NCI-H2107 (cell line): ENCODE data around the gene GFM1.

Experiments used
- DNase-seq: peaks from one replicate; lab custom pipeline; 2025; lab: John Stamatoyannopoulos, UW

GFM1 gene

DNA sequence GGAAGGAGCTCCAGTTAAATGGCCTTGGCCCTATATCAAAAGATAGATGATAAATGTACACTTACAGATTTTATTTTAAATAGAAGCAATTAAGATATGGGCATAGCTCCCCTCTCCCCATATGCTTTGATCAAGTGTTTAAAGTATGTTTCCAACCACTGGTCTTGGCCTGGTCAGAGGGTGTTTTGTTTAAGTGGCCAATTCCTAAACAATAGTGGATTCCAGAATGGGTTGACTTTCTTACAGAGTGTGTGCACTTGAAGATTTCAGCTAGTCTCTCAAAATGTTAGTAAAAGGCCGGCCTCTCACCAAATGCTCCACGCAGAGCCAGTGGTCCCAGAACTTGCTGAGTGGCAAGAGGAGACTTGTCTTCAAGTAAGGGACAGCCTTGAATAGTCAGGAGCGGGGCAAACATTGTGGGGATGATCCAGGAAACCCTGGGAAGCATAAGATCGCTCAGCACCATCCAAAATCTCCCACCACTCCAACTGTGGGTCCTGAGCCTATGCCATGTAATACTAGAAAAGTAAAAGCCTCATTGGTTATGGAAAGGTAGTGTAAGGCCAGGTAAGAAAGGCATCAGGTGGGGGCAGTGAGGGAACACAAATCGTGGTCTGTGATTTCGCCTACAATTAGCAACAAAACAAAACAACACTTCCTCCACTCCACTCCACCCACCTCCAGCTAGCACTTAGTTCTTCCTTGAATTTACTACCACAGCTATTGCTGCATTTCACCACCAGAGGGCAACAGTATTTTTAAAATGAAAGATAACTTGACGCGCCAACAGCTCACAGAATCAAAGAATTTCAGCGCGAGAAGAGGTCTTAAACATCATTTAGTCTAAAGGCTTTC is 83.1 kb downstream of the GFM1 start:
- DNase-seq, result peak; percentile 68

DNA sequence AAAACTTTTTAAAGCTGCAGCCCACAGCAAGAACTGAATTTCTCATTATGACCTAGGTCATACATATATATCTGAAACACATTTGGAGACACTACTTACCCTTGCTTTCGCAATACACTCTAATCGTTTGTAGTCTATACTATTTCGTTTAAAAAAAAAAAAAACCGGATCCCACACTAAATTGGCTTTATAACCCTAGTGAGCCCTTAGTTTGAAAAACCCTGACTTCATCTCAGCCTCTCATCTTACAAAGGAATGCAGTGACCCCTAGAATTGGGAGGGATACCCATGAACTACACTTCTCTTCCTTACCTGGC is 83.7 kb downstream of the GFM1 start:
- no peak for DNase-seq

DNA sequence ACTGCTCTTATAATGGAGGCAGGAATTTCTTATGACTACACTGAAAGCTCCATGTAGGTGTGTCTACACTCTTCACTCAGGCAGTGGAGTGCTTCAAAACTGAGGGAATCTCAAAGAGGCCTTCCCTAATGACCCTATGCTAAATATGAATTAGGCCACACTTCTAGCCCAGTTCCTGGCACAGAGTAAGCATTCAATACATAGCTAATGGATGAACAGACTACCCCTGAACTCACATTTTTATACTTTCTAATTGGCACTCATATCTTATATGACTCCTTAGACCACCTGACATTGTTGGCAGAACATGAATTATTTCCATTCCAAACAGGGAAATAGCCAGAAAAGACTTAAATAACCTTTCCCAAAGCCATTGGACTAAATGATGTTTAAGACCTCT is 84.5 kb downstream of the GFM1 start:
- no peak for DNase-seq

DNA sequence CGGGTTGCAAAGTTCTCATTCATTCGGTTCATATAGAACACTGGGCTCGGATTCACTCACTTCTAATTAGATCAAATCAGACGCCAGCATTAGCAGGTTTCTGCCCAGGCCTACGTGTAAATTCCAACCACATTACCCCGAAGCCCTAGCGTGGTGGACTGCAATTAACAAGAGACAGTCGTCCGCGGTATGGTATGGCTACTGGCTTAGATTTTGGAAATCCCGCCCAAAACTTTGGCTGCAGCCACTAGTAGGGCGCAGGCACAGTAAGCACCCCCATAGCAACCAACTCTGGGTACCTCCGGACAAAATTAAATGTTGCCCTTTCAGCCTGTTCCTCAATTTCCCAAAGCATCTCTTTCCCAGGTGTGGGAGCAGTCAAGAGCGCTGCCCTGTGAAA is 87.2 kb downstream of the GFM1 start:
- no peak for DNase-seq

DNA sequence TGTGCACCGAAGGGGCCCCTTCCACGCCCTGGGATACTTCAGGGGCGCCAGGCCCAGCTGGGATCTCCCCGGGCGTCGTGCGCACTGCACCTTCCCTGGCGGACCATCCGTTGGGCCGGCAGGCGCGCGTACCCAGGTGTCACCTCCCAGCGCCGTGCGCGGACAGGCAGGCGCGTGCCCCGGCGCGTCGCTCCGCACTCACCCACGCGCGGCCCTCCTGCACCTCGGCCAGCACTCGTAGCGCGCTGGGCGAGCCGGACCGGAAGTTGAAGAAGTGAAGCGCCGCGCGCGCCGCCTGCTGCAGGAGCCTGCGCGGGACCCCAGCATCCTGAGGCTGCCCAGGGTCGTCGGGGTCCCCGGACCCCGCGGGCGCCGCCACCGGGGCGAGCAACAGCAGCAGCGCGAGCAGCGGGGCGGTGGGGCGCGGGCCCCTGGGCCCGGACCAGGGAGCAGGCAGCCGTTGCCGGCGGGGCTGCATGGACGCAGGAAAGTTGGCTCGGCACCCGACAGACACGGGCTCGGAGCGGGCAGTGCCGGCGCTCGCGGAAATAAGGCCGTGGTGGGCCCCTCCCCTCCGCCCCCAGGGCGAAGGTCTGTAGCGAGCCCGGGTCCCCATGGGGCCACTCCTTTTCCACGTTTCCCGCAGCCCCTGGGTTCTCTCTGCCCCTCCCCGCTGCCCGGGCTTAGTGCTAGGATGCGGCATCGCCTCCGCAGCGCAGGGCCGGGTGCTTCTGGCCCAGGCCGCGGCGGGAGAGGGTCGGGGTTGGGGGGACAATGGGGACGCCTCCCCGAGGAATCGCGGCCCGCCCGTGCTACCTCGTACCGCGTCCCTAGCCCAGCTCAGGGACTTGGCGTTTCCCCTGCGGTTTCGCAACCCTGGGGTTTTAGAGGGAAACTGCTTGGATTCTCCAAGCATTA is 87.9 kb downstream of the GFM1 start, which contains the start of gene RARRES1:
Gene RARRES1 (minus strand): TSS at position 520 of the 918 bp plus-strand sequence. CDS start 42 bp downstream, at position 478.
- DNase-seq, result peak; percentile 43

DNA sequence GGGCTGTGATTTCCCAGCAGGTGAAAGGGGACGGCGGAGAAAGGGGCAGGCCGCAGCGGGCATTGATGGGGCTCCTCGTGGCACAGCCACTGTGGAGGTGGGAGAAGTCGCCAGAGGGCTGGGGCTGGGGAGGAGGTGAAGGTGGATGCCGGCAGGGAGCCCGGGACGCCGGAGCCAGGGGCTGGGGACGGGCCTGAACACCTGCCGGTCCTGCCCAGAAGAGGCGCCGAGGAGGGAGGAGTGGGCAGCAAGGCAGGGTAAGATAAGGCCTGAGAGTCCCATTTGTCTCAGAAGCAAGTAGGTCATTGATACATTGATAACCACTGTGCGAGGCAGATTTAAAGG is 88.5 kb downstream of the GFM1 start:
- DNase-seq, result no peak

DNA sequence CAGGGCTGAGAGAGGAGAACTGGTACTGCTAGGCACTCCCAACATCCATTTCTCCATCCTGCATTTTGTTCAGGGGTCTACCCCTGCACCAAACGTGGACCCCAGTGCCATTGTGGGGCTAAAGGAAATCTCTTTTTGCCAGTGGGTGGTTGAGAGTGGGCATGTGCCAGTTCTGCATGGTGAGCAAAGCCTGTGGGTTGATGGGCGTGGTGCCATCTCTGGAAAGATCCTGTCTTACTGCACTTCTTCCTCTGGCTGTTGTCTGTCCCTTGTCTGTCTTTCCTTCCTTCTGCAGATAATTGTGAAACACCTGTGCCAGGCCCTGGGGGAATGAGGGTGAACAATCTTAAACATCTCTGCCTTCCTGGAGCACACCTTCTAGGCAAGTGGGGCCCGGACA is 89.3 kb downstream of the GFM1 start:
- no peak for DNase-seq

DNA sequence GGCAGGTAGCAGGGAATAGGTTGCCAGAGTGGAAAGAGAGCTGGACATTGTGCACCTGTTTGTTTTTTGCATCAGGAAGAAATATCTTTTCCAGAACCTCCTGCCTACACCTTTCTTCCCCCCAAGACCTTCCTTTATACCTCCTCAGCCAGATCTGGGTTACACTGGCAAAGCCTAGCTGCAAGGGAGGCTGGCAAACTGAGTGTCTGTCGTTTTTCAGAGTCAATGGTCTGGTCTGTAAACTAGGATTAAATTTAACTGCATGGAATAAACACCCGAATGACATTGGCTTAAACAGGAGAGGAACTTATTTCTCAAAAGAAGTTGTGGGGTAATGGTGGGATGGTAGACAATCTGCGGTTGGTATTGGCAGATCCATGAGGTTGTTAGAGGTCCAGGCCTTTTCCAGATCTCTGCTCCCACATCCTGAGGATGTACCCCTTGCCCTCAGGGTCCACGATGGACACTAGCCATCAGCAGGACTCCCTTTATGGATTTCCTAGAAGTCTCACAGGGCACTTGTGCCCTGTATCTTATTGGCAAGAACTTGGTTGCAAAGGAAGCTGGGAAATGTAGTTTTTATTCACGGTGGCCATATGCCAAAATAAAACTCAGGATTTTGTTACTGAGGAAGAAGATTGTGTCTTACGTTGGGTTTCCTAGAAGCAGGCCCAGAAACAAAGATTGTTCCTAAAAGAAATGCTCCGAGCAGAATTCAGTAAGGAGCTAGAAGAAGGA is 91.1 kb downstream of the GFM1 start:
- no peak for DNase-seq

DNA sequence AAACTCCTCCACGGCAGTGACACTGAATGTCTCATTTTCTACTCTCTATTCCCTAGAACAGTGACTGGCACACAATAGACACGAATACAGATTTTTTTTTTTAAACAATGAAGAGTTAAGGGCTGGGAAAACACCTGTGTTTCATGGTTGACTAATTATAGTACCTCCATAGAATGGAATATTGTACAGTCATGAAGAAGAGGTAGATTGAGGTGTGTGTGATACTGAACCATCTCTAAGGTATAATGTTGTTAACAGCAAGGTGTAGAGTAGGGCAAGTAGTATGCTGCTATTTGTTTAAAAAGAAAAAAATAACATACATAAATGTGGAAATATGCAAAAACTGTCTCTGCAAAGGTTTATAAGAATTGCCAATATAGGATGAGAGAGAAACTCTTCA is 93.1 kb downstream of the GFM1 start:
- DNase-seq, result no peak

DNA sequence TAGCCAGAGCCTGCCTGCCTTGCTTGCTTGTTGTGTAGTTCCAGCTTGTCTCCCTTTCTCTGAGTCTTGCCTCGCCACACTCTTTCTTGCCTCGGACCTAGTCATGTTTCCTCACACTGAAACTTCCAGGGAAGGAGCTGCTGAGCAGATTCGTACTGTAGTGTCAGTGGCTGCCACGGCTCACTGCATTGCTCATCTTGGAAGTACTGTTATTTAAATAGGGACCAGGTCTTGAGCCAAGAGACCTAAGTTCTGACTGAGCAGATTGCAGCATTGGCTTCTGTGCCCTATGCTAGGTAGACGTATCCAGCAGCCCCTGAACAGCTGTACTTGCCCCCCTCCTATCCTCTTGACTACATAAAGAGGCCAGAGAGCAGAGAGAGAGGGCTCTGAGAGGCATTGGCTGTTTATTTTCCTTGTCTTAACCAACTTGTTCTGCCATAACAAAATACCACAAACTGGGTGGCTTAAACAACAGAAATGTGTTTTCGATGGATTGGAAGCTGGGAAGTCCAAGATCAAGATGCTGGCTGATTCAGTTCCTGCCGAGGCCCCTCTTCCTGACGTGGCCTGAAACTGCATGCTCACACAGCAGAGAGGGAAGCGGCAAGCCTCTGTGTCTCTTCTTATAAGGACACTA is 93.8 kb downstream of the GFM1 start:
- DNase-seq, result no peak

DNA sequence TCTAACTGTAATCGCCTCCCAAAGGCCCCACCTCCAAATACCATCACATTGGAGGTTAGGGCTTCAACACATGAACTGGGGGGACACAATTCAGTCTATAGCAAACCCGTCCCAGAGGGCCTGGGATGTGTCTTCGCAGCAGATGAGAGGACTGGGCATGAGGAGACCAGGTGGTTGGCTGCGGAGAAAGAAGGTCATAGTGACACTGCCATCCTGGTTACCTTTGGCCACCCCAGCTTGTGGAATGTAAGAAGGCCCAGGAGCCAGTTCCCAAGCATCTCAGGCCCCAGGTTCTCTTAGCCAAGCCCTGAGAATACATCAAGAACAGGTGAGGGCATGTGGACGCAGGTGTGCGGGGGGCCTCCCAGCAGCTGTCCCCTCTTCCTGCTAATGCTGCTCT is 94.3 kb downstream of the GFM1 start:
- DNase-seq, result no peak

DNA sequence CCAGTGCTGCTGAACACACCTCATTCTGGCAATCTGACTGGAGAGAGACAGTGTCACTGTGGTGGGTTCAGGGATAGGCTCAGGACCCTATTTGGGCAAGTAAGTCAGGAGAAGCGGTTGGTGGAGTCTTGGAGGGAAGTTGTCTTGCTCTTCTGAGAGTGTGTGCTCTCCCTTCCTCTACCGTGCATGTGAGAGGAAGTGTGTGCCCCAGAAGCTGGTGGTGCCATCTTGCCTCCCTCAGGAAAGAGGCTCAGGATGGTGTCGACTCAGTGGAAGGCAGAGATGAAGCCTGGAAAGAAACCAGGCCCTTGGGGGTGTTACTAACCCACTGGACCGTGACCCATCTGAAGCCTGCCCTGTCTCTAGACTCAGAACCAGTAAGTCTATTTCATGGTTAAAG is 94.8 kb downstream of the GFM1 start:
- no peak for DNase-seq

DNA sequence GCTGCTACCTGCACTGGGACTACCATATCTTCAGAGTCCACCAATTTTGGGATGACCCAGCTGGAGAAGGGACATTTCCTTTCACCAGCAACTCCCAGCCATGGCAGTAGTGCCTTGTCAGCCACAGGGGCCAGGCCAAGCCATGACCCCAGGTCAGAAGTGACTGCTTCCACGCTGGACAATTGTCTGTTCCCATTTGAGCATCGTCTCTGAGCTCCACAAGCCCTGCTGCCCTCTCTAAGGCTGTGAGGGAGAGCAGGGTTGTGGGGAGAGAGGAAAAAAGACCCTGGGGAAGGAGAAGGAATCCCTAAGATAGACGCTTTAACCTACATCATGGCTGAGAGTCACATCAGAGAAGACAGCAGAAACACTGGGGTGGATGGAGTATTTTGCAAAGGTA is 95.3 kb downstream of the GFM1 start:
- DNase-seq, result no peak
